ENCODE measurements around the gene ANTXR1. TPM values are rescaled to one million over a fixed set of nuclear protein-coding genes. Genes with fewer than 3 reads are reported as not detected.

ANTXR1 gene
- total RNA-seq, 1 experiment from 2014 or later = 0.27 TPM

GRCh38 chr2:68977453-68977852 is 35.5 kb upstream of the ANTXR1 start:
- no peaks in the 10 kb centered on the region for H3K36me3 Mint-ChIP-seq (ENCODE audit: insufficient read depth, unreplicated experiment)
- intact Hi-C loops (cut with micrococcal nuclease; ENCODE audit: unreplicated experiment) = no loop called here
- BruUV-seq (replicated peaks) = no TSS peak
- H3K4me3 Mint-ChIP-seq (ENCODE audit: unreplicated experiment) = no peak overlapping the region
- peaks cover 17% of the 10 kb centered on the region for H3K27me3 Mint-ChIP-seq (ENCODE audit: insufficient read depth, unreplicated experiment)
- Histone ChIP-seq H3K36me3 (ENCODE audit: control insufficient read depth, insufficient read depth, low read length) (no peaks in the 10 kb centered on the region), H3K4me3 (ENCODE audit: low read depth, low read length) (no peak overlapping the region), H3K9me3 (no peaks in the 10 kb centered on the region), H3K4me1 (no peaks in the 10 kb centered on the region), H3K27me3 (replicated peaks; ENCODE audit: control insufficient read depth, insufficient read depth, low read length) (0 out of 2 replicates have a peak, but pooled peaks cover 2% of the 10 kb centered on the region)
- no peaks in the 10 kb centered on the region for H3K9me3 Mint-ChIP-seq (ENCODE audit: unreplicated experiment)
- ChIA-PET CTCF (no interaction called here), POLR2A (no interaction called here)
- no peak for DNase-seq
- TF ChIP-seq CTCF (IDR thresholded peaks at IDR 0.05; ENCODE audit: insufficient read depth in 1 of 2, low read depth in 1 of 2, low read length in 1 of 2, severe bottlenecking in 1 of 2, unreplicated experiment in 1 of 2) = no peak
- H3K27ac Mint-ChIP-seq (ENCODE audit: unreplicated experiment) = no peak overlapping the region
- H3K4me1 Mint-ChIP-seq (ENCODE audit: low read depth, unreplicated experiment) = peaks cover 5% of the 10 kb centered on the region

- DNase-seq = no peak
- no peak for TF ChIP-seq CTCF (IDR thresholded peaks at IDR 0.05; ENCODE audit: insufficient read depth in 1 of 2, low read depth in 1 of 2, low read length in 1 of 2, severe bottlenecking in 1 of 2, unreplicated experiment in 1 of 2)
- Histone ChIP-seq H3K4me1 (no peaks in the 10 kb centered on the region), H3K4me3 (ENCODE audit: low read depth, low read length) (no peak overlapping the region), H3K27me3 (replicated peaks; ENCODE audit: control insufficient read depth, insufficient read depth, low read length) (0 out of 2 replicates have a peak, but pooled peaks cover 2% of the 10 kb centered on the region), H3K36me3 (ENCODE audit: control insufficient read depth, insufficient read depth, low read length) (no peaks in the 10 kb centered on the region), H3K9me3 (no peaks in the 10 kb centered on the region)
- H3K27me3 Mint-ChIP-seq (ENCODE audit: insufficient read depth, unreplicated experiment) = peaks cover 17% of the 10 kb centered on the region
- intact Hi-C loops (cut with micrococcal nuclease; ENCODE audit: unreplicated experiment) = no loop called here
- no peaks in the 10 kb centered on the region for H3K36me3 Mint-ChIP-seq (ENCODE audit: insufficient read depth, unreplicated experiment)
- H3K27ac Mint-ChIP-seq (ENCODE audit: unreplicated experiment) = no peak overlapping the region
- H3K4me1 Mint-ChIP-seq (ENCODE audit: low read depth, unreplicated experiment) = no peaks in the 10 kb centered on the region
- no TSS peak for BruUV-seq (replicated peaks)
- no peaks in the 10 kb centered on the region for H3K9me3 Mint-ChIP-seq (ENCODE audit: unreplicated experiment)
- CTCF ChIA-PET = no interaction called here
- H3K4me3 Mint-ChIP-seq (ENCODE audit: unreplicated experiment) = no peak overlapping the region
- POLR2A ChIA-PET = no interaction called here
These were observed 34.9 kb upstream of the ANTXR1 start for GRCh38 chr2:68978098-68978497.

GRCh38 chr2:68980956-68981355 is 32.0 kb upstream of the ANTXR1 start:
- Mint-ChIP-seq H3K9me3 (ENCODE audit: unreplicated experiment) (no peaks in the 10 kb centered on the region), H3K4me3 (ENCODE audit: unreplicated experiment) (no peak overlapping the region), H3K4me1 (ENCODE audit: low read depth, unreplicated experiment) (no peaks in the 10 kb centered on the region), H3K36me3 (ENCODE audit: insufficient read depth, unreplicated experiment) (no peaks in the 10 kb centered on the region), H3K27ac (ENCODE audit: unreplicated experiment) (no peak overlapping the region), H3K27me3 (ENCODE audit: insufficient read depth, unreplicated experiment) (peaks cover 18% of the 10 kb centered on the region)
- Histone ChIP-seq H3K27me3 (replicated peaks; ENCODE audit: control insufficient read depth, insufficient read depth, low read length) (0 out of 2 replicates have a peak, but pooled peaks cover 2% of the 10 kb centered on the region), H3K4me1 (no peaks in the 10 kb centered on the region), H3K9me3 (no peaks in the 10 kb centered on the region), H3K36me3 (ENCODE audit: control insufficient read depth, insufficient read depth, low read length) (no peaks in the 10 kb centered on the region), H3K4me3 (ENCODE audit: low read depth, low read length) (no peak overlapping the region)
- intact Hi-C loops (cut with micrococcal nuclease; ENCODE audit: unreplicated experiment) = no loop called here
- POLR2A ChIA-PET = no interaction called here
- no TSS peak for BruUV-seq (replicated peaks)
- DNase-seq = no peak
- CTCF ChIA-PET = no interaction called here
- no peak for TF ChIP-seq CTCF (IDR thresholded peaks at IDR 0.05; ENCODE audit: insufficient read depth in 1 of 2, low read depth in 1 of 2, low read length in 1 of 2, severe bottlenecking in 1 of 2, unreplicated experiment in 1 of 2)

All from Caco-2 (cell line).